WERI-Rb-1 (cell line): ENCODE data around the gene SATB2.

Experiments used
- DNase-seq: peaks from one replicate; pipeline ENCODE4 v3.0.0-alpha.2; 2020
- H3K27ac ChIP-seq: fragments of 250-450 bp; sonication (Bioruptor Pico); 2 replicates; pipeline ENCODE4 v1.5.1; 2020; ENCODE audit warnings: mild to moderate bottlenecking, moderate library complexity
- H3K27me3 ChIP-seq: fragments of 250-450 bp; sonication (Bioruptor Pico); 2 replicates; pipeline ENCODE4 v1.5.1; 2021; ENCODE audit warnings: mild to moderate bottlenecking, low read depth, moderate library complexity; ENCODE audit not compliant: insufficient read depth, severe bottlenecking
- H3K36me3 ChIP-seq: fragments of 250-450 bp; sonication (Bioruptor Pico); 2 replicates; pipeline ENCODE4 v1.5.1; 2020; ENCODE audit warnings: mild to moderate bottlenecking, moderate library complexity
- H3K4me3 ChIP-seq: 2 replicates; pipeline ENCODE4 v1.5.1; 2011; ENCODE audit warnings: low read depth, mild to moderate bottlenecking, control low read depth, low read length
- H3K9me3 ChIP-seq: fragments of 250-450 bp; sonication (Bioruptor Pico); 2 replicates; pipeline ENCODE4 v1.5.1; 2021; ENCODE audit warnings: mild to moderate bottlenecking, moderate library complexity; ENCODE audit not compliant: severe bottlenecking
- CTCF ChIP-seq: IDR thresholded peaks from 2 replicates; pipeline ENCODE4 v1.5.1; 2011; ENCODE audit warnings: low read depth, mild to moderate bottlenecking, control low read depth, inconsistent platforms, low read length

SATB2 gene

GRCh38 chr2:199464606-199465352, 7.0 kb upstream of the SATB2 start:
- H3K4me3 ChIP-seq, result peak overlapping the region; percentile 53
- H3K27me3 ChIP-seq, result peaks cover 10% of the 10 kb centered on the region
- H3K9me3 ChIP-seq, result no peaks in the 10 kb centered on the region
- H3K36me3 ChIP-seq, result no peaks in the 10 kb centered on the region
- DNase-seq, result no peak
- no peak overlapping the region for H3K27ac ChIP-seq
- no peak for TF ChIP-seq CTCF

- Histone ChIP-seq H3K4me3 (peak overlapping the region; percentile 53), H3K36me3 (no peaks in the 10 kb centered on the region), H3K9me3 (no peaks in the 10 kb centered on the region), H3K27me3 (peaks cover 10% of the 10 kb centered on the region), H3K27ac (peak overlapping the region; percentile 26; the same call in 1 of the 2 replicates)
- no peak for TF ChIP-seq CTCF
- peak; percentile 39 for DNase-seq
These were observed 6.2 kb upstream of the SATB2 start for GRCh38 chr2:199463708-199464605.

- peak; percentile 88 for DNase-seq
- TF ChIP-seq CTCF, result peak; percentile 92
- Histone ChIP-seq H3K36me3 (no peaks in the 10 kb centered on the region), H3K4me3 (peak overlapping the region; percentile 53), H3K27ac (peak overlapping the region; percentile 77), H3K9me3 (no peaks in the 10 kb centered on the region), H3K27me3 (peaks cover 10% of the 10 kb centered on the region)
These were observed 5.4 kb upstream of the SATB2 start for GRCh38 chr2:199462956-199463692.

GRCh38 chr2:199462347-199462955, 4.7 kb upstream of the SATB2 start:
- no peak for TF ChIP-seq CTCF
- Histone ChIP-seq H3K9me3 (no peaks in the 10 kb centered on the region), H3K27ac (peak overlapping the region; percentile 77), H3K36me3 (no peaks in the 10 kb centered on the region), H3K27me3 (peaks cover 10% of the 10 kb centered on the region), H3K4me3 (peak overlapping the region; percentile 53)
- no peak for DNase-seq

- H3K27ac ChIP-seq, result no peak overlapping the region
- no peak for TF ChIP-seq CTCF
- peak overlapping the region; percentile 53; the same call in 1 of the 2 replicates for H3K4me3 ChIP-seq
- DNase-seq, result no peak
- no peaks in the 10 kb centered on the region for H3K9me3 ChIP-seq
- peaks cover 10% of the 10 kb centered on the region for H3K27me3 ChIP-seq
- H3K36me3 ChIP-seq, result no peaks in the 10 kb centered on the region
These were observed 4.1 kb upstream of the SATB2 start for GRCh38 chr2:199461711-199462346.
